HL-60 (cell line): ENCODE results near the gene PPP2R5C.

Experiments used
- CTCF ChIP-seq: IDR thresholded peaks from one replicate; pipeline ENCODE4 v1.5.1; 2011; ENCODE audit warnings: low read length, control low read depth, inconsistent platforms; ENCODE audit not compliant: insufficient read depth
- POLR2AphosphoS5 ChIP-seq: IDR thresholded peaks from 2 replicates; pipeline ENCODE4 v1.6.1; 2012; ENCODE audit warnings: low read depth

GRCh38 chr14:101763941-101764709 lies 2.6 kb downstream of the PPP2R5C start:
- TF ChIP-seq CTCF (no peak), POLR2AphosphoS5 (no peak)
